Upper lobe of right lung (tissue), 1 donor: ENCODE measurements around the gene CRB3. TPM values are rescaled to one million over a fixed set of nuclear protein-coding genes. Genes with fewer than 3 reads are reported as not detected.
"Not testable (repeated sequence)": the region's sequence is repeated elsewhere in the genome, so short reads cannot be mapped to it uniquely, and the experiment has no call there.

Experiments
- ATAC-seq: fragments of 200-7000 bp; cut with Tn5 transposase; one replicate; pipeline ENCODE4 v1.9.1; 2020; ENCODE audit warnings: mild to moderate bottlenecking, moderate library complexity
- DNase-seq: peaks from one replicate; pipeline ENCODE4 v3.0.0-alpha.2; 2020
- H3K27ac ChIP-seq: fragments of 200-600 bp; one replicate; pipeline ENCODE4 v1.8.0; 2022
- H3K27me3 ChIP-seq: fragments of 200-600 bp; one replicate; pipeline ENCODE4 v1.8.0; 2022; ENCODE audit warnings: mild to moderate bottlenecking
- H3K36me3 ChIP-seq: fragments of 200-600 bp; one replicate; pipeline ENCODE4 v1.8.0; 2022
- H3K4me1 ChIP-seq: fragments of 200-600 bp; one replicate; pipeline ENCODE4 v1.8.0; 2022
- H3K4me3 ChIP-seq: fragments of 200-600 bp; one replicate; pipeline ENCODE4 v1.8.0; 2022; ENCODE audit warnings: mild to moderate bottlenecking
- H3K9me3 ChIP-seq: fragments of 200-600 bp; one replicate; pipeline ENCODE4 v1.8.0; 2022
- intact Hi-C: fragments of 100-400 bp; cut with DNase I; formaldehyde crosslinking; loops from one replicate; pipeline ENCODE4 v1.11.0; 2022
- total RNA-seq: library from RNA; stranded (reverse); fragmentation: NEBNext Ultra II Directional; extraction: Animal tissue kit (Norgen Biotek cat#: 25700); gene quantifications from one replicate; pipeline ENCODE4 v1.2.1, GENCODE V29; 2021
- TF ChIP-seq, protein P1 (sequence below): fragments of 200-600 bp; IDR thresholded peaks from one replicate; pipeline ENCODE4 v1.8.0; 2022; ENCODE audit warnings: antibody characterized with exemption
- donor health status: DM: no; HTN: yes; CAD: no; lungs with severe emphysema.

Gene CRB3
- total RNA-seq, 1 donor from 2014 or later: 48.4 TPM

DNA sequence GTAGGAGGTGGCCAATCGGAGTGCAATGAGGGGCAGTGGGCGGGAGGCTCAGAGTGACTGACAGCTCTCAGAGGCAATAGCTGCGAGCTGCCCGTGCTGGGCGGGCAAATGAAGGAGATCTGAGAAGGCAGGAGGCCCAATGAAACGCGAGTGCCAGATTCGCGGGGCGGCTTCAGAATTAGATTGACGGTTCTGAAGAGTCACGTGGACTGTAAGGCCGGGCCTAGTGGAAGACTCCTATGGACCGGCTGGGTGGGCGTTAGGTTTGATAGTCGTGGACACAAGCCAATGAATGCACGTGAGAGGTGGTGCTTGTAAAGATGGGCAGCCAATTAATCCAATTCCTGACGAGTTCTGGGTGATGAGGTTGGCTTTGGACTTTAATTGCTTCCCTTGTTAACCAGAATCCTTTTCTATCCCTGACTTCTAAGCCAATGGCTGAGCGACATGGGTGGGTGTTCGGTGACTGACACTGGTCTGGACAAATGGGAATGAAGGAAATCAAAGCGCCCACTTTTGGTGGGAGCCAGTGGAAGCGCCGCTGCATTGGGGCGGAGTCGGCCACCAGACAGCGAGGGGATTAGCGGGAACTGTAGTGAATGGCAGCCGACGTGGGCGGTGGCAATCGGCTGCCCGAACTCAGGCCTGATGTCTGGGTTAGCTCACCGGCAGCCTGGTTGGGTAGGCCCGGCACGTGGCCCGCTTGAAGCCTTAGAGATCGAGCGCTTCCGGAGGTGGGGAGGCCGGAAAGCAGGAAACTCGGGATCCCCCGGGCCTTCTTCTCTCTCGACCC lies 38.9 kb upstream of the CRB3 start:
- peak overlapping the region; percentile 38 for H3K4me3 ChIP-seq
- H3K27ac ChIP-seq: peak overlapping the region; percentile 83
- TF ChIP-seq, protein P1, sequence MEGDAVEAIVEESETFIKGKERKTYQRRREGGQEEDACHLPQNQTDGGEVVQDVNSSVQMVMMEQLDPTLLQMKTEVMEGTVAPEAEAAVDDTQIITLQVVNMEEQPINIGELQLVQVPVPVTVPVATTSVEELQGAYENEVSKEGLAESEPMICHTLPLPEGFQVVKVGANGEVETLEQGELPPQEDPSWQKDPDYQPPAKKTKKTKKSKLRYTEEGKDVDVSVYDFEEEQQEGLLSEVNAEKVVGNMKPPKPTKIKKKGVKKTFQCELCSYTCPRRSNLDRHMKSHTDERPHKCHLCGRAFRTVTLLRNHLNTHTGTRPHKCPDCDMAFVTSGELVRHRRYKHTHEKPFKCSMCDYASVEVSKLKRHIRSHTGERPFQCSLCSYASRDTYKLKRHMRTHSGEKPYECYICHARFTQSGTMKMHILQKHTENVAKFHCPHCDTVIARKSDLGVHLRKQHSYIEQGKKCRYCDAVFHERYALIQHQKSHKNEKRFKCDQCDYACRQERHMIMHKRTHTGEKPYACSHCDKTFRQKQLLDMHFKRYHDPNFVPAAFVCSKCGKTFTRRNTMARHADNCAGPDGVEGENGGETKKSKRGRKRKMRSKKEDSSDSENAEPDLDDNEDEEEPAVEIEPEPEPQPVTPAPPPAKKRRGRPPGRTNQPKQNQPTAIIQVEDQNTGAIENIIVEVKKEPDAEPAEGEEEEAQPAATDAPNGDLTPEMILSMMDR: no peak
- H3K27me3 ChIP-seq: no peaks in the 10 kb centered on the region
- intact Hi-C loops: no loop called here
- peaks cover 14% of the 10 kb centered on the region for H3K4me1 ChIP-seq
- H3K36me3 ChIP-seq: peaks cover 23% of the 10 kb centered on the region
- ATAC-seq (peak; percentile 94), DNase-seq (peak; percentile 99)
- H3K9me3 ChIP-seq: no peaks in the 10 kb centered on the region

- peaks cover 14% of the 10 kb centered on the region for H3K4me1 ChIP-seq
- no peak for DNase-seq
- H3K36me3 ChIP-seq: peaks cover 14% of the 10 kb centered on the region
- intact Hi-C loops: no loop called here
- TF ChIP-seq, protein P1: peak; percentile 16
- peak overlapping the region; percentile 38 for H3K4me3 ChIP-seq
- no peaks in the 10 kb centered on the region for H3K9me3 ChIP-seq
- no peaks in the 10 kb centered on the region for H3K27me3 ChIP-seq
- peak overlapping the region; percentile 83 for H3K27ac ChIP-seq
- no peak for ATAC-seq
Measured at GRCh38 chr19:6425732-6426620, 38.1 kb upstream of the CRB3 start.

DNA sequence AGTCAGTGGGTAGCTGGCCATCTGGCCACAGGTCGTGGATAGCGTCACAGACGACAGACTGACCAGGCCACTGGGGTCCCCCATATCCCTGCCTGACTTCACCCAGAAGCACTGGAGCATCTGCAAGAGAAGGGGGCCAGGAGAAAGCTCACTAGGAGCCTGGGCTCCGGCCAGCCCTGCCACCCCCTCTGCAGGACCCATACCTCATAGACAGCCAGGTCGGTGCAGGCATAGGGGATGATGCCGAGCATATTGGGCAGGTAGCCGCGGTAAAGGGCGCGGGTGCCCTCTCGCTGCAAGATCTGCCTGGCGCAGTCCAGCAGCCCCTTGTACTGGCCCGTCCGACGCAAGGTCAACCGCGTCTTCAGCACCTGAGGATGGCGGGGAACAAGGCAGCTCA lies 36.9 kb upstream of the CRB3 start:
- H3K4me1 ChIP-seq: peaks cover 14% of the 10 kb centered on the region
- no peak overlapping the region for H3K27ac ChIP-seq
- no peak overlapping the region for H3K4me3 ChIP-seq
- peaks cover 3% of the 10 kb centered on the region for H3K36me3 ChIP-seq
- intact Hi-C loops: no loop called here
- TF ChIP-seq, protein P1: no peak
- ATAC-seq (no peak), DNase-seq (no peak)
- H3K27me3 ChIP-seq: no peaks in the 10 kb centered on the region
- no peaks in the 10 kb centered on the region for H3K9me3 ChIP-seq

- ATAC-seq, DNase-seq, H3K27ac ChIP-seq, H3K27me3 ChIP-seq, H3K4me3 ChIP-seq, H3K36me3 ChIP-seq, H3K9me3 ChIP-seq, intact Hi-C loops, H3K4me1 ChIP-seq: not testable (repeated sequence)
Measured at GRCh38 chr19:6428692-6429418, 35.2 kb upstream of the CRB3 start.

- no peaks in the 10 kb centered on the region for H3K9me3 ChIP-seq
- no peaks in the 10 kb centered on the region for H3K4me1 ChIP-seq
- DNase-seq (no peak), ATAC-seq (no peak)
- H3K27ac ChIP-seq: no peak overlapping the region
- TF ChIP-seq, protein P1: no peak
- no peaks in the 10 kb centered on the region for H3K27me3 ChIP-seq
- intact Hi-C loops: no loop called here
- H3K36me3 ChIP-seq: no peaks in the 10 kb centered on the region
- no peak overlapping the region for H3K4me3 ChIP-seq
Measured at GRCh38 chr19:6429419-6430221, 34.5 kb upstream of the CRB3 start.
